Stimulated activated CD8-positive, alpha-beta memory T cell treated with anti-CD3 and anti-CD28 coated beads, Interleukin-15, amount 100 ng/mL, for 4 hours (primary cell): ENCODE results near the gene KCNF1.

Experiments
- DNase-seq, 2 donors: peaks; one replicate each; pipeline ENCODE4 v3.0.0-alpha.2; 2020; ENCODE audit warnings: low read depth in 2 of 2

KCNF1 gene, protein sequence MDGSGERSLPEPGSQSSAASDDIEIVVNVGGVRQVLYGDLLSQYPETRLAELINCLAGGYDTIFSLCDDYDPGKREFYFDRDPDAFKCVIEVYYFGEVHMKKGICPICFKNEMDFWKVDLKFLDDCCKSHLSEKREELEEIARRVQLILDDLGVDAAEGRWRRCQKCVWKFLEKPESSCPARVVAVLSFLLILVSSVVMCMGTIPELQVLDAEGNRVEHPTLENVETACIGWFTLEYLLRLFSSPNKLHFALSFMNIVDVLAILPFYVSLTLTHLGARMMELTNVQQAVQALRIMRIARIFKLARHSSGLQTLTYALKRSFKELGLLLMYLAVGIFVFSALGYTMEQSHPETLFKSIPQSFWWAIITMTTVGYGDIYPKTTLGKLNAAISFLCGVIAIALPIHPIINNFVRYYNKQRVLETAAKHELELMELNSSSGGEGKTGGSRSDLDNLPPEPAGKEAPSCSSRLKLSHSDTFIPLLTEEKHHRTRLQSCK

DNA sequence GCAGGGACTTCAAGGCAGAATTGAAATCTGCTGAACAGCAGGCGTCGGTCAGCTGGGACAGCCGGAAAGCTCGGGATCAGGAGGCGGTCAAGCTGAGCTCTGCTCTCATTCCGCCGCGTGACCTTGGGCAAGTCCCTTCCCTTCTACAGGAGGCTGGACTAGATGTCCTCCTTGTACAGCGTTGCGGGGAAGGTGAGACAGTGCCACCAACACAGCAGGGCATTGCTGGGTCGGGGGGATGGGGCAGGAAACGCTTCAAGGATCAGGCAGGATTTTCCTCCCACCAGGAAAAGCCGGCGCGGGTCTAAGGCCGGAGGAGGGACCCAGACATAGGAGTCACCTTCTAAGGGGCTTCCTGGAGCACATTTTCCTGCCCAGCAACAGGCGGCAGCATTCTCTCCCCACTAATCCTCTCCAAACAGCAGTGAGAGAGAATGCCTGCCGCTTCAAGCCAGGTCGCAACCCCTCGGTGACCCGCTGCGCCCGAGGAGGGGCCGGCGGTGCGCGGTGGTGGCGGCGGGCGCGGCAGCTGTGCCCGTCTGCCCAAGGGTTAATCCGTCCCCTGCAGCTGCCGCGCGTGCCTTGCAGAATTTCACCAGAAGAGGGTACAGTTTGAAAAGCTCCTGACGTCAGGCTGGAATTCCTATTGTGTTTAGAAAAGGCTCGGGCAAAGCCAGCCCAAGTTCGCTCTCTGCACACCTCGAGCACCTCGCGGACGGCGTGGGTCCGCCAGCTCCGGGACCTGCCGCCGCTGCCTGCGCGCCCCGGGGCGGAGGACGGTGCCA, at the start of gene KCNF1:
Gene KCNF1, plus strand, starts transcription at position 644 of the 785 bp plus-strand sequence. CDS start 493 bp downstream, outside the sequence.
- no peak for DNase-seq

GRCh38 chr2:10862330-10862729, 49.4 kb upstream of the KCNF1 start:
- DNase-seq, result no peak

- DNase-seq, result no peak
These were observed 48.7 kb upstream of the KCNF1 start for GRCh38 chr2:10863047-10863446.

- DNase-seq, result no peak
These were observed 47.9 kb upstream of the KCNF1 start for GRCh38 chr2:10863837-10864236.

DNA sequence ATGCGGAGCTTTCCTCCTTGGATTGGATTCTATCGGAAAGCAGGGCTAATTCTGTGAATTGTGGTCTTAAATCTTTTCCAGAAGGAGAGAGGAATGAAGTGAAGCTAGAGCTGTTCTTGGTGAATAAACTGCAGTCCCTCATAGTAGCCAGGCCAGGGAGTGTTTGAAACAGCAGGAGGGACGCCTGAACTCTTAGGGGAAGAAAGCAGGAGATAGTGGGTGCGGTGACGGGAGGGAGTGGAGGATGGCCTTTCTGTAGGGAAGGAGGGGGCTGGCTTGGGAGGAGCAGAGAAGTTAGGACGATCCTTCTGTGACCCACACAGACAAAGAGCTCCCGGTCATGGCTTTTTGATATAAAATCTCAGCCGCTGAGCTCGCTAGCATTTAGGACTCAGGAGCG, 47.5 kb upstream of the KCNF1 start:
- no peak for DNase-seq

- no peak for DNase-seq
These were observed 46.7 kb upstream of the KCNF1 start for GRCh38 chr2:10864861-10865636.

GRCh38 chr2:10865841-10866240, 45.9 kb upstream of the KCNF1 start:
- DNase-seq, result no peak

- DNase-seq, result no peak
These were observed 43.9 kb upstream of the KCNF1 start for GRCh38 chr2:10867692-10868420.

- no peak for DNase-seq
These were observed 43.0 kb upstream of the KCNF1 start for GRCh38 chr2:10868465-10869314.

DNA sequence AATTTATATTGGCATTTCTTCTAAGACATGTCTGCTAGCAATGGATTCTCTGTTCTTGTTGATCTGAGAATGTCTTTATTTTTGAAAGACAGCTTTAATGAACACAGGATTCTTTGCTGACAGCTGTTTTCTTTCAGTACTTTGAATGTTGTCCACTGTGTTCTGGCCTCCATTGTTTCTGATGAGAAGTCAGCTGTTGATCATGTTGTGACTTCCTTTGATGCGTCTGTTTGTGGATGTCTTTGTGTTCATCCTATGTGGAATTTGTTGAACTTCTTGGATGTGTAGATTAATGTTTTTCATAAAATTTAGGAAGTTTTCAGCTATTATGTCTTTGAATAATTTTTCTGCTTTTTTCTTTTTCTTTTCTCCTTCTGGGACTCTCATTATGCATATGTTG, 39.8 kb upstream of the KCNF1 start:
- DNase-seq, result no peak

GRCh38 chr2:10873171-10873570, 38.6 kb upstream of the KCNF1 start:
- DNase-seq, result no peak

GRCh38 chr2:10873790-10874437, 37.8 kb upstream of the KCNF1 start:
- no peak for DNase-seq

DNA sequence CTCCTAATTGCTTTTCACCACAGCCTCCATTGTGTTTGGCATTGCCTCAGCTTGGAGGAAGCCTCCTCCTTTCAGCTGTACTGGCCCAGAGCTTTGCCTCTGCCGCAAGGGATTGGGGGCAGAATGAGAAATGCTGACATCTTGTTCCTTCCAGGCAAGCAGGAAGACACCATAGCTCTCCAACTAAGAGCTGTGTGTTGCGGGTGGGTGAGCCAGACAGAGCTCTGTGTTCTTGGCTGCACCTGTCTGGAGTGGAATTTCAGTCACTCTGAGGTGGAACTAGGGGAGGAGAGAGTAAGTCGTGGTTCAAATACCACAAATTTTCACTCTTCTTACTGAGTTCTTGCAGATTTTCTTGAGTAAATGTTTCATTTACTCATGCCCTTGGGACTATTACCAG, 36.6 kb upstream of the KCNF1 start:
- DNase-seq, result no peak

DNA sequence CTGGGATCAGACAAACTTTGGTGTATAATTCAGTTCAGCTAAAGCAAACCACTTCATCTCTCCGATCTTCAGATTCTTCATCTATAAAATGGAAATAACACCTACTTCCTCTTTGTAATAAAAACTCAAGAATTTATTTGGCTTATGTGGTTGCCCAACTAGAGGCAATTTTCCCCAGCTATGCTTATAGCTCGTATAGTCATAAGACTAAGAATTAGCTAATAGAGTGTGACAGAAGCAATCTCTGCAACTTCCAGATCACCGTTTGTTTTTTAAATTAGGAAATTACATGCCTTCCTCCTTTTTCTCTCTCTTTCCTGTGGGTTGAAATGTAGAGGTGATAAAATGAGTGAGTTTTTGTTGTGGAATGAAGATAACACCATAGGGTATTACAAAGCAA, 35.3 kb upstream of the KCNF1 start:
- no peak for DNase-seq

DNA sequence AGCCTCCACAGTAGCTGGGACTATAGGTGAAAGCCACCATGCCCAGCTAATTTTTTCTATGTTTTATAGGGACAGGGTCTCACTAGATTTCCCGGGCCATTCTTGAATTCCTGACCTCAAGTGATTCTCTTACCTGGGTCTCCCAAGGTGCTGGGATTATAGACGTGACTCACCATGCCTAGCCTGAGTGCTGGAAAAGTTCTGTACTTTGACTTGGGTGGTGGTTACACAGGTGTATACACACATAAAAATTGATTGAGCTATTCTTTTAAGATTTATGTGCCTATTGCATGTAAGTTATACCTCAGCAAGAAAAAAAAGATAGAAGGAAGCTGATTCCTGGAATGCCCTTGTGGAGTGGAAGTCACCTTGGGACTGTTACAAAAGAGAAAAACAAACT, 34.8 kb upstream of the KCNF1 start:
- DNase-seq, result no peak

GRCh38 chr2:10877651-10878111, 34.1 kb upstream of the KCNF1 start:
- no peak for DNase-seq

DNA sequence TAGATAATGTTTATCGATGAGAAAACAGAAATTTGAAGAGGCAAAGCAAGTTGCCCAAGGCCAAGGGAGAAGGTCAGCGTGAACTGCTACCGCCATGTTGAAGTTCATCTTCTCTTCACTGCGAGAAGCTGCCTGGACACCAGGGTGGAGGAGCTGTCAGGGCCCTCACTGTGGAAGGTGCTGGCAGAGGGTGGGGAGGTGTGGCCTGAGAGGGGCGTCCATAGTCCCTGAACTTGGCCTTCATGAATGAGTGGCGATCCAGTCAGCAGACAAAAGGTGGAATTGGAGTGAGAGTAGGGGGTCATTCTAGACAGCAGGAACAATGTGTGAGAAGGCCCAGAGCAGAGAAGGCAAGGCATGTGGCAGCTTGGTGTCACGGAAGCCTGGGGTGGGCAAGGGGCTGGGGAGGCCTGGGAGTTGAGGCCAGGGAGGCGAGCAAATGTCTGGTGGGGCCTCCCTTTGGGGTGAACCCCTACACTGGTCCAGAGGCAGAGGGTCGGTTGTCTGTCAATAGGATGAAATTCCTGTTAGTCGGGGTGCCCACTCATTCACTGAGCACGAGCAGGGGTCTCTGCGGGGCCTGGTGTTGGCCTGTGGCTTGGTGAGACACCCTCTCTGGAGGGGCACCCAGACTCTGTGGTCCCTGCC, 33.3 kb upstream of the KCNF1 start:
- DNase-seq, result no peak

- no peak for DNase-seq
These were observed 32.6 kb upstream of the KCNF1 start for GRCh38 chr2:10879159-10879558.
